HEK293 (cell line): Measurements from ENCODE around the gene SSTR5.

ENCODE experiments used
- CTCF ChIA-PET: fragments of 350-600 bp; formaldehyde crosslinking; extraction: SDS; loops from one replicate; lab custom pipeline; 2021; ENCODE audit warnings: antibody characterized with exemption; lab: Yijun Ruan, JAX
- POLR2A ChIA-PET: fragments of 300-600 bp; formaldehyde crosslinking; extraction: SDS; loops from one replicate; lab custom pipeline; 2020; ENCODE audit warnings: antibody characterized with exemption, inconsistent platforms; lab: Yijun Ruan, JAX
- H3K27ac ChIP-seq: fragments of 200-500 bp; sonication (Bioruptor generic); 2 replicates; pipeline ENCODE4 v1.5.1; 2014; ENCODE audit warnings: low read depth, low read length, control low read depth, inconsistent platforms; ENCODE audit errors: extremely low read depth
- H3K36me3 ChIP-seq, 2 experiments: fragments of 200-500 bp in 1 of 2; sonication (Bioruptor generic) in 1 of 2; 1 replicate in 1 of 2; 2 replicates in 1 of 2; pipeline ENCODE4 v1.5.1; 2014 to 2017; ENCODE audit warnings: inconsistent platforms in 2 of 2, low read length in 2 of 2; ENCODE audit not compliant: control insufficient read depth in 2 of 2, insufficient read depth in 1 of 2
- H3K4me1 ChIP-seq: fragments of 200-500 bp; sonication (Bioruptor generic); 2 replicates; pipeline ENCODE4 v1.5.1; 2014; ENCODE audit warnings: mild to moderate bottlenecking, low read length, inconsistent platforms; ENCODE audit not compliant: control insufficient read depth, insufficient read depth
- H3K4me3 ChIP-seq: 2 replicates; pipeline ENCODE4 v1.5.1; 2011; ENCODE audit warnings: low read depth, mild to moderate bottlenecking, control low read depth, low read length, moderate library complexity
- H3K9me3 ChIP-seq: fragments of 200-500 bp; sonication (Bioruptor generic); 2 replicates; pipeline ENCODE4 v1.5.1; 2014; ENCODE audit warnings: low read depth, low read length, inconsistent platforms; ENCODE audit not compliant: control insufficient read depth, insufficient read depth
- FEZF1 ChIP-seq: fragments of 450-650 bp; formaldehyde crosslinking; IDR thresholded peaks from 2 replicates; pipeline ENCODE4 v1.5.1; 2016; ENCODE audit warnings: missing biosample characterization, missing genetic modification characterization
- IKZF3 ChIP-seq: fragments of 450-650 bp; IDR thresholded peaks from 2 replicates; pipeline ENCODE4 v1.5.0; 2018; ENCODE audit warnings: missing biosample characterization, mild to moderate bottlenecking, missing genetic modification characterization, moderate library complexity
- KLF7 ChIP-seq: fragments of 450-650 bp; formaldehyde crosslinking; IDR thresholded peaks from 2 replicates; pipeline ENCODE4 v1.5.1; 2016; ENCODE audit warnings: missing biosample characterization, missing genetic modification characterization, borderline replicate concordance
- PRDM4 ChIP-seq: fragments of 450-650 bp; formaldehyde crosslinking; IDR thresholded peaks from 2 replicates; pipeline ENCODE4 v1.5.1; 2017; ENCODE audit warnings: missing biosample characterization, missing genetic modification characterization
- ZFP37 ChIP-seq: fragments of 450-650 bp; formaldehyde crosslinking; IDR thresholded peaks from 2 replicates; pipeline ENCODE4 v1.5.1; 2016; ENCODE audit warnings: missing biosample characterization, missing genetic modification characterization
- ZFP41 ChIP-seq: fragments of 450-650 bp; formaldehyde crosslinking; IDR thresholded peaks from 2 replicates; pipeline ENCODE4 v1.5.1; 2016; ENCODE audit warnings: missing biosample characterization, missing genetic modification characterization, borderline replicate concordance
- ZNF138 ChIP-seq: fragments of 450-650 bp; formaldehyde crosslinking; IDR thresholded peaks from 2 replicates; pipeline ENCODE4 v1.5.1; 2016; ENCODE audit warnings: missing biosample characterization, missing genetic modification characterization, borderline replicate concordance
- ZNF16 ChIP-seq: fragments of 450-650 bp; formaldehyde crosslinking; IDR thresholded peaks from 2 replicates; pipeline ENCODE4 v1.5.1; 2016; ENCODE audit warnings: low read depth, missing biosample characterization, missing genetic modification characterization
- ZNF214 ChIP-seq: fragments of 450-650 bp; formaldehyde crosslinking; IDR thresholded peaks from 2 replicates; pipeline ENCODE4 v1.5.1; 2017; ENCODE audit warnings: missing biosample characterization, mild to moderate bottlenecking, missing genetic modification characterization, borderline replicate concordance
- ZNF221 ChIP-seq: fragments of 450-650 bp; formaldehyde crosslinking; IDR thresholded peaks from 2 replicates; pipeline ENCODE4 v1.5.1; 2017; ENCODE audit warnings: missing biosample characterization, missing genetic modification characterization, borderline replicate concordance
- ZNF248 ChIP-seq: fragments of 450-650 bp; formaldehyde crosslinking; IDR thresholded peaks from 2 replicates; pipeline ENCODE4 v1.5.1; 2017; ENCODE audit warnings: missing biosample characterization, missing genetic modification characterization
- ZNF266 ChIP-seq: fragments of 450-650 bp; formaldehyde crosslinking; IDR thresholded peaks from 2 replicates; pipeline ENCODE4 v1.5.1; 2016; ENCODE audit warnings: missing biosample characterization, missing genetic modification characterization, low read depth
- ZNF280D ChIP-seq: fragments of 450-650 bp; formaldehyde crosslinking; IDR thresholded peaks from 2 replicates; pipeline ENCODE4 v1.5.1; 2016; ENCODE audit warnings: missing biosample characterization, missing genetic modification characterization
- ZNF426 ChIP-seq: fragments of 450-650 bp; formaldehyde crosslinking; IDR thresholded peaks from 2 replicates; pipeline ENCODE4 v1.5.1; 2017; ENCODE audit warnings: missing biosample characterization, missing genetic modification characterization, mild to moderate bottlenecking, inconsistent platforms, moderate library complexity
- ZNF501 ChIP-seq: fragments of 450-650 bp; formaldehyde crosslinking; IDR thresholded peaks from 2 replicates; pipeline ENCODE4 v1.5.1; 2016; ENCODE audit warnings: missing biosample characterization, missing genetic modification characterization
- ZNF510 ChIP-seq: fragments of 450-650 bp; formaldehyde crosslinking; IDR thresholded peaks from 2 replicates; pipeline ENCODE4 v1.5.1; 2018; ENCODE audit warnings: mild to moderate bottlenecking, missing genetic modification characterization, missing biosample characterization; ENCODE audit not compliant: insufficient replicate concordance
- ZNF514 ChIP-seq: fragments of 450-650 bp; formaldehyde crosslinking; IDR thresholded peaks from 2 replicates; pipeline ENCODE4 v1.5.1; 2016; ENCODE audit warnings: missing biosample characterization, missing genetic modification characterization
- ZNF521 ChIP-seq: fragments of 450-650 bp; formaldehyde crosslinking; IDR thresholded peaks from 2 replicates; pipeline ENCODE4 v1.5.1; 2017; ENCODE audit warnings: missing biosample characterization, mild to moderate bottlenecking, missing genetic modification characterization
- ZNF530 ChIP-seq: fragments of 450-650 bp; formaldehyde crosslinking; IDR thresholded peaks from 2 replicates; pipeline ENCODE4 v1.5.1; 2016; ENCODE audit warnings: low read depth, missing biosample characterization, missing genetic modification characterization
- ZNF571 ChIP-seq: fragments of 450-650 bp; formaldehyde crosslinking; IDR thresholded peaks from 2 replicates; pipeline ENCODE4 v1.5.0; 2017; ENCODE audit warnings: missing biosample characterization, missing genetic modification characterization
- ZNF585B ChIP-seq: fragments of 450-650 bp; formaldehyde crosslinking; IDR thresholded peaks from 2 replicates; pipeline ENCODE4 v1.5.1; 2016; ENCODE audit warnings: missing biosample characterization, missing genetic modification characterization
- ZNF785 ChIP-seq: fragments of 450-650 bp; formaldehyde crosslinking; IDR thresholded peaks from 2 replicates; pipeline ENCODE4 v1.5.1; 2016; ENCODE audit warnings: missing biosample characterization, missing genetic modification characterization
- ZSCAN18 ChIP-seq: fragments of 450-650 bp; formaldehyde crosslinking; IDR thresholded peaks from 2 replicates; pipeline ENCODE4 v1.5.1; 2016; ENCODE audit warnings: missing biosample characterization, missing genetic modification characterization

Gene SSTR5

GRCh38 chr16:1121009-1121408 is 48.5 kb downstream of the SSTR5 start:
- no peak overlapping the region for H3K27ac ChIP-seq
- no peaks in the 10 kb centered on the region for H3K4me1 ChIP-seq
- H3K36me3 ChIP-seq: no peaks in the 10 kb centered on the region
- no peak for TF ChIP-seq ZNF138 (tag by site-specific recombination)
- no peak for TF ChIP-seq ZNF221 (tag by site-specific recombination)
- TF ChIP-seq ZNF585B: no peak
- TF ChIP-seq ZNF530 (tag by site-specific recombination): no peak
- TF ChIP-seq ZNF571: no peak
- no peak for TF ChIP-seq ZNF266 (tag by site-specific recombination)
- no peak for TF ChIP-seq PRDM4
- TF ChIP-seq ZFP37: no peak
- no peak for TF ChIP-seq ZNF214 (tag by site-specific recombination)
- no peak for TF ChIP-seq ZNF521 (tag by site-specific recombination)
- no peak for TF ChIP-seq IKZF3 (tag by site-specific recombination)
- TF ChIP-seq ZNF280D: no peak
- TF ChIP-seq ZNF248 (tag by site-specific recombination): no peak
- no peak for TF ChIP-seq KLF7
- CTCF ChIA-PET: interaction anchor here (0.6 kb wide), 1 partner anchor 103 kb away, joined by 4 read pairs; no protein-coding TSS in a partner anchor
- POLR2A ChIA-PET: no interaction called here
- no peak overlapping the region for H3K4me3 ChIP-seq
- no peaks in the 10 kb centered on the region for H3K9me3 ChIP-seq

- Histone ChIP-seq H3K4me3 (no peak overlapping the region), H3K4me1 (no peaks in the 10 kb centered on the region), H3K36me3 (no peaks in the 10 kb centered on the region), H3K27ac (no peak overlapping the region), H3K9me3 (no peaks in the 10 kb centered on the region)
- ChIA-PET POLR2A (no interaction called here), CTCF (no interaction called here)
- TF ChIP-seq ZNF510 (no peak), ZNF426 (tag by site-specific recombination) (no peak), ZNF501 (tag by site-specific recombination) (no peak), ZNF514 (tag by site-specific recombination) (no peak), ZFP41 (tag by site-specific recombination) (no peak), FEZF1 (tag by site-specific recombination) (no peak), PRDM4 (no peak), ZNF785 (tag by site-specific recombination) (no peak), ZNF16 (tag by site-specific recombination) (no peak), ZSCAN18 (tag by site-specific recombination) (no peak)
Observed at GRCh38 chr16:1121601-1122397, 49.3 kb downstream of the SSTR5 start.
